ENCODE results near the gene ATP1A1. TPM values are rescaled to one million over a fixed set of nuclear protein-coding genes. Genes with fewer than 3 reads are reported as not detected.
A peak's percentile ranks its signal among the peaks of the same experiment; 100 is the strongest.

ATP1A1 gene
- total RNA-seq, 5 donors from 2014 or later (not counting 1 experiment from before 2014, with no cell fraction given) = 230 to 292 (median 266) TPM

- H3K36me3 ChIP-seq (ENCODE audit: control insufficient read depth in 2 of 2, extremely low read depth in 1 of 2, insufficient read depth in 1 of 2, low read length in 1 of 2) = no peaks in the 10 kb centered on the region
- no peaks in the 10 kb centered on the region for H3K9me3 Mint-ChIP-seq
- H3K27me3 Mint-ChIP-seq = peaks cover 0 to 5% of the 10 kb centered on the region in 2 donors
- H3K27ac ChIP-seq (ENCODE audit: low read length) = no peak overlapping the region
- H3K4me1 Mint-ChIP-seq = peaks cover 16 to 21% (median 17%) of the 10 kb centered on the region in 3 donors
- ChIA-PET POLR2A (interaction anchor here in 1 of 2 donors (0.6 to 0.9 kb wide), 2 partner anchors 10 to 11 kb away, joined by 3 read pairs; no protein-coding TSS in a partner anchor), CTCF (interaction anchor here (0.7 to 1.7 kb wide), 5 partner anchors 8 to 226 kb away, joined by 3 to 7 read pairs (median 3); no protein-coding TSS in a partner anchor)
- 86% methylated on average over 1 of the region's 5 CpGs for WGBS (ENCODE audit: insufficient coverage)
- H3K27ac Mint-ChIP-seq = no peak overlapping the region
- H3K4me3 ChIP-seq (ENCODE audit: control insufficient read depth in 1 of 2, extremely low read depth in 1 of 2, low read length in 1 of 2) = no peak overlapping the region
- DNase-seq (no peak), ATAC-seq (replicated peaks in 1 of 4) (no peak)
- H3K4me1 ChIP-seq (ENCODE audit: control insufficient read depth in 1 of 2, extremely low read depth in 1 of 2, insufficient read depth in 2 of 2, low read length in 2 of 2) = peaks cover 0 to 2% of the 10 kb centered on the region in 2 experiments
- H3K27me3 ChIP-seq (replicated peaks in 1 of 2; ENCODE audit: control insufficient read depth in 2 of 2, extremely low read depth in 1 of 2, insufficient read depth in 2 of 2, low read length in 1 of 2) = no peaks in the 10 kb centered on the region
- no peaks in the 10 kb centered on the region for H3K36me3 Mint-ChIP-seq
- H3K9me3 ChIP-seq = no peaks in the 10 kb centered on the region
- no peak overlapping the region for H3K4me3 Mint-ChIP-seq
These were observed 7.7 kb upstream of the ATP1A1 start for GRCh38 chr1:116365353-116365780.

- Mint-ChIP-seq H3K27ac (no peak overlapping the region), H3K4me3 (no peak overlapping the region)
- POLR2A ChIA-PET = interaction anchor here (0.6 to 0.9 kb wide), 5 partner anchors 9 to 87 kb away, joined by 3 to 5 read pairs (median 3); no protein-coding TSS in a partner anchor
These were observed 7.2 kb upstream of the ATP1A1 start for GRCh38 chr1:116365857-116366256.

GRCh38 chr1:116367256-116367945 is 5.6 kb upstream of the ATP1A1 start:
- Mint-ChIP-seq H3K27me3 (peaks cover 0 to 5% of the 10 kb centered on the region in 2 donors), H3K27ac (no peak overlapping the region), H3K36me3 (no peaks in the 10 kb centered on the region), H3K9me3 (no peaks in the 10 kb centered on the region), H3K4me3 (no peak overlapping the region), H3K4me1 (peaks cover 19 to 22% (median 21%) of the 10 kb centered on the region in 3 donors)
- POLR2A ChIA-PET = interaction anchor here (0.6 to 1.1 kb wide), 4 partner anchors 14 to 116 kb away, joined by 3 to 10 read pairs (median 6); no protein-coding TSS in a partner anchor
- Histone ChIP-seq H3K4me3 (ENCODE audit: control insufficient read depth in 1 of 2, extremely low read depth in 1 of 2, low read length in 1 of 2) (no peak overlapping the region), H3K4me1 (ENCODE audit: control insufficient read depth in 1 of 2, extremely low read depth in 1 of 2, insufficient read depth in 2 of 2, low read length in 2 of 2) (peaks cover 3 to 7% of the 10 kb centered on the region in 2 experiments), H3K9me3 (no peaks in the 10 kb centered on the region), H3K36me3 (ENCODE audit: control insufficient read depth in 2 of 2, extremely low read depth in 1 of 2, insufficient read depth in 1 of 2, low read length in 1 of 2) (no peaks in the 10 kb centered on the region), H3K27ac (ENCODE audit: low read length) (no peak overlapping the region), H3K27me3 (replicated peaks in 1 of 2; ENCODE audit: control insufficient read depth in 2 of 2, extremely low read depth in 1 of 2, insufficient read depth in 2 of 2, low read length in 1 of 2) (no peaks in the 10 kb centered on the region)
- CTCF ChIA-PET = interaction anchor here (0.6 to 1.6 kb wide), 6 partner anchors 10 to 228 kb away, joined by 3 to 7 read pairs (median 4); no protein-coding TSS in a partner anchor
- DNase-seq = no peak
- ATAC-seq (replicated peaks in 1 of 4) = no peak
- WGBS (ENCODE audit: insufficient coverage) = 97% methylated on average over 3 of the region's 3 CpGs

More at GRCh38 chr1:116365857-116366256, 7.2 kb upstream of the ATP1A1 start:
- Mint-ChIP-seq H3K27me3 (peaks cover 0 to 5% of the 10 kb centered on the region in 2 donors), H3K4me1 (peaks cover 13 to 20% (median 15%) of the 10 kb centered on the region in 3 donors), H3K9me3 (no peaks in the 10 kb centered on the region), H3K36me3 (no peaks in the 10 kb centered on the region)
- no peak overlapping the region for H3K4me3 ChIP-seq (ENCODE audit: control insufficient read depth in 1 of 2, extremely low read depth in 1 of 2, low read length in 1 of 2)
- no peaks in the 10 kb centered on the region for H3K27me3 ChIP-seq (replicated peaks in 1 of 2; ENCODE audit: control insufficient read depth in 2 of 2, extremely low read depth in 1 of 2, insufficient read depth in 2 of 2, low read length in 1 of 2)
- WGBS (ENCODE audit: insufficient coverage) = 96% methylated on average over 4 of the region's 5 CpGs
- no peak overlapping the region for H3K27ac ChIP-seq (ENCODE audit: low read length)
- H3K4me1 ChIP-seq (ENCODE audit: control insufficient read depth in 1 of 2, extremely low read depth in 1 of 2, insufficient read depth in 2 of 2, low read length in 2 of 2) = peaks cover 0 to 2% of the 10 kb centered on the region in 2 experiments
- CTCF ChIA-PET = interaction anchor here (0.6 to 1.7 kb wide), 7 partner anchors 9 to 226 kb away, joined by 3 to 7 read pairs (median 3); no protein-coding TSS in a partner anchor
- H3K36me3 ChIP-seq (ENCODE audit: control insufficient read depth in 2 of 2, extremely low read depth in 1 of 2, insufficient read depth in 1 of 2, low read length in 1 of 2) = no peaks in the 10 kb centered on the region
- H3K9me3 ChIP-seq = no peaks in the 10 kb centered on the region
- ATAC-seq (replicated peaks in 1 of 4) (no peak), DNase-seq (no peak)

- H3K27me3 ChIP-seq (replicated peaks in 1 of 2; ENCODE audit: control insufficient read depth in 2 of 2, extremely low read depth in 1 of 2, insufficient read depth in 2 of 2, low read length in 1 of 2) = no peaks in the 10 kb centered on the region
- ChIA-PET POLR2A (interaction anchor here in 1 of 2 donors (0.9 to 1.1 kb wide), 2 partner anchors 15 to 178 kb away, joined by 3 to 10 read pairs; no protein-coding TSS in a partner anchor), CTCF (interaction anchor here in 1 of 2 donors (0.6 to 1.5 kb wide), 7 partner anchors 9 to 237 kb away, joined by 3 to 7 read pairs (median 4); no protein-coding TSS in a partner anchor)
- peaks cover 3 to 10% of the 10 kb centered on the region in 2 experiments for H3K4me1 ChIP-seq (ENCODE audit: control insufficient read depth in 1 of 2, extremely low read depth in 1 of 2, insufficient read depth in 2 of 2, low read length in 2 of 2)
- H3K9me3 ChIP-seq = no peaks in the 10 kb centered on the region
- no peak overlapping the region for H3K4me3 ChIP-seq (ENCODE audit: control insufficient read depth in 1 of 2, extremely low read depth in 1 of 2, low read length in 1 of 2)
- DNase-seq (no peak), ATAC-seq (replicated peaks in 1 of 4) (no peak)
- H3K9me3 Mint-ChIP-seq = no peaks in the 10 kb centered on the region
- H3K27me3 Mint-ChIP-seq = peaks cover 0 to 5% of the 10 kb centered on the region in 2 donors
- no peak overlapping the region for H3K4me3 Mint-ChIP-seq
- no peaks in the 10 kb centered on the region for H3K36me3 ChIP-seq (ENCODE audit: control insufficient read depth in 2 of 2, extremely low read depth in 1 of 2, insufficient read depth in 1 of 2, low read length in 1 of 2)
- H3K36me3 Mint-ChIP-seq = no peaks in the 10 kb centered on the region
- H3K4me1 Mint-ChIP-seq = peaks cover 19 to 22% (median 22%) of the 10 kb centered on the region in 3 donors
- peak overlapping the region; percentile 40 for H3K27ac ChIP-seq (ENCODE audit: low read length)
- H3K27ac Mint-ChIP-seq = peak overlapping the region in 1 of 2 donors; percentile 7
- no CpG with 5 or more reads among the region's 2 CpGs for WGBS (ENCODE audit: insufficient coverage)
These were observed 4.8 kb upstream of the ATP1A1 start for GRCh38 chr1:116368241-116368640.

GRCh38 chr1:116370181-116370580 is 2.9 kb upstream of the ATP1A1 start:
- peaks cover 28 to 30% (median 29%) of the 10 kb centered on the region in 3 donors for H3K4me1 Mint-ChIP-seq
- POLR2A ChIA-PET = interaction anchor here in 1 of 2 donors (0.7 to 1.1 kb wide), 3 partner anchors 12 to 209 kb away, joined by 3 to 6 read pairs (median 3); no protein-coding TSS in a partner anchor
- DNase-seq (no peak), ATAC-seq (replicated peaks in 1 of 4) (no peak)
- no peaks in the 10 kb centered on the region for H3K9me3 Mint-ChIP-seq
- Histone ChIP-seq H3K4me3 (ENCODE audit: control insufficient read depth in 1 of 2, extremely low read depth in 1 of 2, low read length in 1 of 2) (no peak overlapping the region), H3K9me3 (no peaks in the 10 kb centered on the region), H3K4me1 (ENCODE audit: control insufficient read depth in 1 of 2, extremely low read depth in 1 of 2, insufficient read depth in 2 of 2, low read length in 2 of 2) (peaks cover 3 to 22% of the 10 kb centered on the region in 2 experiments), H3K27me3 (replicated peaks in 1 of 2; ENCODE audit: control insufficient read depth in 2 of 2, extremely low read depth in 1 of 2, insufficient read depth in 2 of 2, low read length in 1 of 2) (no peaks in the 10 kb centered on the region), H3K36me3 (ENCODE audit: control insufficient read depth in 2 of 2, extremely low read depth in 1 of 2, insufficient read depth in 1 of 2, low read length in 1 of 2) (no peaks in the 10 kb centered on the region), H3K27ac (ENCODE audit: low read length) (no peak overlapping the region)
- H3K36me3 Mint-ChIP-seq = no peaks in the 10 kb centered on the region
- no peak overlapping the region for H3K27ac Mint-ChIP-seq
- no peak overlapping the region for H3K4me3 Mint-ChIP-seq
- CTCF ChIA-PET = interaction anchor here in 1 of 2 donors (0.6 to 1.3 kb wide), 2 partner anchors 12 to 28 kb away, joined by 3 to 4 read pairs; no protein-coding TSS in a partner anchor
- peaks cover 0 to 5% of the 10 kb centered on the region in 2 donors for H3K27me3 Mint-ChIP-seq
- WGBS (ENCODE audit: insufficient coverage) = 100% methylated on average over 2 of the region's 2 CpGs

GRCh38 chr1:116371752-116372151 is 1.3 kb upstream of the ATP1A1 start:
- WGBS (ENCODE audit: insufficient coverage) = no CpG with 5 or more reads among the region's 1 CpG
- peaks cover 0 to 5% of the 10 kb centered on the region in 2 donors for H3K27me3 Mint-ChIP-seq
- no peaks in the 10 kb centered on the region for H3K36me3 ChIP-seq (ENCODE audit: control insufficient read depth in 2 of 2, extremely low read depth in 1 of 2, insufficient read depth in 1 of 2, low read length in 1 of 2)
- no peaks in the 10 kb centered on the region for H3K9me3 Mint-ChIP-seq
- H3K27me3 ChIP-seq (replicated peaks in 1 of 2; ENCODE audit: control insufficient read depth in 2 of 2, extremely low read depth in 1 of 2, insufficient read depth in 2 of 2, low read length in 1 of 2) = no peaks in the 10 kb centered on the region
- H3K36me3 Mint-ChIP-seq = no peaks in the 10 kb centered on the region
- H3K4me3 ChIP-seq (ENCODE audit: control insufficient read depth in 1 of 2, extremely low read depth in 1 of 2, low read length in 1 of 2) = no peak overlapping the region
- H3K4me3 Mint-ChIP-seq = peak overlapping the region; percentile 87 to 96 (median 95)
- ChIA-PET POLR2A (interaction anchor here in 1 of 2 donors (0.6 to 0.9 kb wide), 2 partner anchors 10 to 46 kb away, joined by 3 to 4 read pairs; no protein-coding TSS in a partner anchor), CTCF (interaction anchor here (0.6 to 1.6 kb wide), 2 partner anchors 19 to 398 kb away, joined by 3 read pairs; no protein-coding TSS in a partner anchor)
- H3K4me1 Mint-ChIP-seq = peaks cover 44 to 46% (median 44%) of the 10 kb centered on the region in 3 donors
- no peak overlapping the region for H3K27ac ChIP-seq (ENCODE audit: low read length)
- H3K4me1 ChIP-seq (ENCODE audit: control insufficient read depth in 1 of 2, extremely low read depth in 1 of 2, insufficient read depth in 2 of 2, low read length in 2 of 2) = peaks cover 13 to 38% of the 10 kb centered on the region in 2 experiments
- no peak for DNase-seq
- H3K27ac Mint-ChIP-seq = peak overlapping the region; percentile 39 to 43
- H3K9me3 ChIP-seq = no peaks in the 10 kb centered on the region
- ATAC-seq (replicated peaks in 1 of 4) = no peak

Measured in T-cell (primary cell).